ENCODE data around the gene S100Z.

DNA sequence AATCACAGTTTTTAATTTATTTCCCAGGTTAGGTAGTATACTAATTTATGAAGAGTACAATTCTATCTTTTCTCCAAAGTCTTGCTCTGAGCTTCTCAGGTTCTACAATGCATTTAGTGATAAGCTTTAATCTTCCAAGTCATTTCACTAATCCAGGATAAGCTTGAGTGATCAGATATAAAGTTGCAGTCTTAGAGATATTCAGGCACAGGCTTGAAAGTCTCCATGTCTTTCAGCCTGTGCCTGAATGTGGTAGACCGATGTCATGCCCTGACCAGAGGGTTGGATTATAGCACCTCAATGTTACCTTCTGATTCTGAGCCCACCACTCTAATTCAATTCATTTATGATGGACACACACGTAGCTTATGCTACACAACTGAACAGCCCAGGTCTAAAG, 106.2 kb downstream of the S100Z start:
- TF ChIP-seq, protein P1, sequence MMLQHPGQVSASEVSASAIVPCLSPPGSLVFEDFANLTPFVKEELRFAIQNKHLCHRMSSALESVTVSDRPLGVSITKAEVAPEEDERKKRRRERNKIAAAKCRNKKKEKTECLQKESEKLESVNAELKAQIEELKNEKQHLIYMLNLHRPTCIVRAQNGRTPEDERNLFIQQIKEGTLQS (IDR thresholded peaks at IDR 0.05; ENCODE audit: insufficient read depth, low read depth, low read length), result no peak
- TF ChIP-seq TAF1 (IDR thresholded peaks at IDR 0.05; ENCODE audit: low read depth, low read length) (no peak), KDM5A (IDR thresholded peaks at IDR 0.05; ENCODE audit: low read length) (no peak), POLR2A (IDR thresholded peaks at IDR 0.05; ENCODE audit: control extremely low read depth in 1 of 2, low read depth in 2 of 2, low read length in 2 of 2) (no peak), SIN3A (conservative IDR thresholded peaks at IDR 0.05 in 1 of 2, IDR thresholded peaks at IDR 0.05 in 1 of 2; ENCODE audit: low read depth in 1 of 2, low read length in 2 of 2) (no peak)
